ENCODE measurements around the gene NELL2.

NELL2 gene

DNA sequence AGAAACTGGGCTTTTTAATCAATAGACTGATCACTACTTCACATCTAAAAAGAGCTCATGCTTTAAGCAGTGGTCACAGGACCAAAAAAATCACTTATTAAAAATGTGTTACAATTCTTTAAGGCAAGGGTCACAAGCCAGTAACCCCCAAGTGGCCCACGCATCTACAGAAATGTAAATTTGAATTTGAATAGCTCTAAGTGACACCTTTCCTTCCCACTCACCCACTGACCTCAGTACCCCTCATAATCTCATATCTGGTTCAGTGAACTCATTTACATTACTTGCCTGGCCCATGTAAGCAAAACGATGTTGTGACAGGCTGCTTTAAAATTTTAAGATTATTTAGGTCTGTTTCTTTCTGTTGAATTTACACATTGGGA, 27.4 kb downstream of the NELL2 start:
- Histone ChIP-seq H4K8ac (ENCODE audit: low read length) (no peak overlapping the region), H2AK5ac (ENCODE audit: low read length, severe bottlenecking) (no peak overlapping the region)

DNA sequence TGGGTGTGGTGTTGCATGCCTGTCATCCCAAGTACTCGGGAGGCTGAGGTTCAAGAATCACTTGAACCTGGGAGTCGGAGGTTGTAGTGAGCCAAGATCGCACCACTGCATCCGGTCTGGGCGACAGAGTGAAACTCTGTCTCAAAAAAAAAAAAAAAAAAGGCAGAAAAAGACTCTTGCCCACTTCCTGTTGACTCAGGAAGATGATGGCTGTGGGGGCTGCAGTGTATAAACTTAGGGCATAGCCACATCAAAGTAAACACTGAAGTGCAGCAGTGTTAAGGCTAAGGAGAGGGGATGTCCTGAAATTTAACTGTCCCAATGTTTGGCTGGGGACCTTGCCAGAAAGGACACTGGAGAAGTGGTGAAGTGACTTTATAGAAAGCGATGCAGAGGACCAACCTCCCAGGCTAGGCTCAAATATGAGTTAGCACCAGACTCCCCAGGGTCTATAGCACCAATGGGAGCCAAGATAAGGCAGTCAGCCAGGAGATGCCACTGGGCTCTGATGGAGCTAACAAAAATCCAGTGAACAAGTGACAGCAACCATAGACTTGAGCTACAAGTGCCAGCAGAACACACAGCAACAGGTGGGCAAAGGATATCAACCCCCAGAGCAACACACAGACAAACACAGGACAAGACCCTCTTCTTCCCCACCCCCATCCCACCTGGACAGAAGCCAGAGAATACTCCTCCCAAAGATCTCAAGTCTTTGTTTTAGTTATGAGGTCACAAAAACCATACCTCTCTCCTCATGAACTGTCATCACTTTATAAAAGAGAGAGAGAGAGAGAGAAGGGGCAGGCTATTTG, 28.0 kb downstream of the NELL2 start:
- Histone ChIP-seq H3K27ac (ENCODE audit: low read length, poor library complexity, severe bottlenecking) (no peak overlapping the region), H3K4ac (ENCODE audit: low read depth in 1 of 2, low read length in 2 of 2) (no peak overlapping the region), H3K4me3 (ENCODE audit: insufficient read depth in 1 of 2, low read depth in 1 of 2, low read length in 2 of 2) (no peak overlapping the region), H3K9ac (ENCODE audit: low read length) (no peak overlapping the region), H2AFZ (ENCODE audit: low read depth, low read length) (no peak overlapping the region), H4K91ac (ENCODE audit: low read length) (no peak overlapping the region), H4K8ac (ENCODE audit: low read length) (no peak overlapping the region), H3K79me1 (replicated peaks; ENCODE audit: low read length, poor library complexity, severe bottlenecking) (no peaks in the 10 kb centered on the region), H3K4me1 (ENCODE audit: control insufficient read depth, insufficient read depth, low read depth, low read length) (no peaks in the 10 kb centered on the region), H2BK15ac (ENCODE audit: low read depth, poor library complexity, severe bottlenecking) (no peak overlapping the region), H3K18ac (ENCODE audit: low read depth in 1 of 2, low read length in 2 of 2) (no peak overlapping the region), H3K36me3 (ENCODE audit: control insufficient read depth in 1 of 2, insufficient read depth in 2 of 2, low read depth in 1 of 2, low read length in 2 of 2) (no peaks in the 10 kb centered on the region), H3K9me3 (ENCODE audit: control insufficient read depth, low read length) (no peaks in the 10 kb centered on the region), H3K14ac (ENCODE audit: low read length in 2 of 2) (no peak overlapping the region), H3K23ac (ENCODE audit: low read length in 2 of 2) (no peak overlapping the region), H2AK5ac (ENCODE audit: low read length, severe bottlenecking) (no peak overlapping the region), H2BK5ac (ENCODE audit: low read depth, low read length, poor library complexity, severe bottlenecking) (no peak overlapping the region), H2BK120ac (ENCODE audit: low read depth, low read length) (no peak overlapping the region), H3K27me3 (ENCODE audit: control insufficient read depth in 1 of 2, insufficient read depth in 1 of 2, low read length in 2 of 2) (no peaks in the 10 kb centered on the region), H3K4me2 (ENCODE audit: low read length, poor library complexity, severe bottlenecking) (no peak overlapping the region), H2BK12ac (ENCODE audit: low read length in 2 of 2) (no peak overlapping the region)
- WGBS: 63% methylated on average over 6 of the region's 6 CpGs
- DNase-seq: no peak

More for the DNA sequence above, 27.4 kb downstream of the NELL2 start:
- Histone ChIP-seq H2AFZ (ENCODE audit: low read depth, low read length) (no peak overlapping the region), H3K23ac (ENCODE audit: low read length in 2 of 2) (no peak overlapping the region), H3K79me1 (replicated peaks; ENCODE audit: low read length, poor library complexity, severe bottlenecking) (no peaks in the 10 kb centered on the region), H2BK12ac (ENCODE audit: low read length in 2 of 2) (no peak overlapping the region), H2BK15ac (ENCODE audit: low read depth, poor library complexity, severe bottlenecking) (no peak overlapping the region), H3K4me3 (ENCODE audit: insufficient read depth in 1 of 2, low read depth in 1 of 2, low read length in 2 of 2) (no peak overlapping the region), H2BK120ac (ENCODE audit: low read depth, low read length) (no peak overlapping the region), H4K91ac (ENCODE audit: low read length) (no peak overlapping the region), H3K4me2 (ENCODE audit: low read length, poor library complexity, severe bottlenecking) (no peak overlapping the region), H3K4me1 (ENCODE audit: control insufficient read depth, insufficient read depth, low read depth, low read length) (no peaks in the 10 kb centered on the region), H3K4ac (ENCODE audit: low read depth in 1 of 2, low read length in 2 of 2) (no peak overlapping the region), H3K18ac (ENCODE audit: low read depth in 1 of 2, low read length in 2 of 2) (no peak overlapping the region), H3K14ac (ENCODE audit: low read length in 2 of 2) (no peak overlapping the region), H2BK5ac (ENCODE audit: low read depth, low read length, poor library complexity, severe bottlenecking) (no peak overlapping the region), H3K9ac (ENCODE audit: low read length) (no peak overlapping the region), H3K27ac (ENCODE audit: low read length, poor library complexity, severe bottlenecking) (no peak overlapping the region), H3K36me3 (ENCODE audit: control insufficient read depth in 1 of 2, insufficient read depth in 2 of 2, low read depth in 1 of 2, low read length in 2 of 2) (no peaks in the 10 kb centered on the region), H3K27me3 (ENCODE audit: control insufficient read depth in 1 of 2, insufficient read depth in 1 of 2, low read length in 2 of 2) (no peaks in the 10 kb centered on the region), H3K9me3 (ENCODE audit: control insufficient read depth, low read length) (no peaks in the 10 kb centered on the region)
- WGBS: 56% methylated on average over 1 of the region's 2 CpGs
- DNase-seq: no peak

GRCh38 chr12:44847403-44847802, 28.7 kb downstream of the NELL2 start:
- WGBS: no CpG with 5 or more reads among the region's 1 CpG

DNA sequence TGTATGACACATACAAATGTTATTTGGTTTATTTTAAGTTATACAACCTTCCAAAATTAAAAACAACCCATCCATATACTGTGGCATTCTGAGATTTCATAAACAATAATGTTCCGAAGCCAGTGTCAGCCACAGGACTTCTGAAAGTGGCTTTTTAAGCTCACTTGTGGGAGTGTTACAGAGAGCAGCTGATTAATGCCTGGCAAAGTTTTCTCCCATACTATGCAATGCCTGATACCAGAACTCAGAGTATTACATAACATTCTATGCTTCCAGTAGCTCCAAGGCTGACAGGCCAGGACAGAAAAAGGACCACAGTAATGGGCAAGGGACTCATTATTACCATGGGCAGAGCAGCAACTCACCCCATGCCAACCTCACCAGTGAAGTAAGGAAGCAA, 29.3 kb downstream of the NELL2 start:
- H3K27me3 ChIP-seq (ENCODE audit: control insufficient read depth in 1 of 2, insufficient read depth in 1 of 2, low read length in 2 of 2): no peaks in the 10 kb centered on the region
- H3K23ac ChIP-seq (ENCODE audit: low read length in 2 of 2): no peak overlapping the region
- no peak overlapping the region for H2BK15ac ChIP-seq (ENCODE audit: low read depth, poor library complexity, severe bottlenecking)
- H3K9ac ChIP-seq (ENCODE audit: low read length): no peak overlapping the region
- no peaks in the 10 kb centered on the region for H3K4me1 ChIP-seq (ENCODE audit: control insufficient read depth, insufficient read depth, low read depth, low read length)
- no peak overlapping the region for H3K27ac ChIP-seq (ENCODE audit: low read length, poor library complexity, severe bottlenecking)
- 89% methylated on average over 1 of the region's 1 CpG for WGBS
- no peak overlapping the region for H3K14ac ChIP-seq (ENCODE audit: low read length in 2 of 2)
- H3K18ac ChIP-seq (ENCODE audit: low read depth in 1 of 2, low read length in 2 of 2): no peak overlapping the region
- no peaks in the 10 kb centered on the region for H3K36me3 ChIP-seq (ENCODE audit: control insufficient read depth in 1 of 2, insufficient read depth in 2 of 2, low read depth in 1 of 2, low read length in 2 of 2)
- no peak overlapping the region for H3K4ac ChIP-seq (ENCODE audit: low read depth in 1 of 2, low read length in 2 of 2)
- no peak overlapping the region for H3K4me2 ChIP-seq (ENCODE audit: low read length, poor library complexity, severe bottlenecking)
- no peak overlapping the region for H2AFZ ChIP-seq (ENCODE audit: low read depth, low read length)
- no peak overlapping the region for H2BK5ac ChIP-seq (ENCODE audit: low read depth, low read length, poor library complexity, severe bottlenecking)
- no peak overlapping the region for H4K8ac ChIP-seq (ENCODE audit: low read length)
- no peak overlapping the region for H2BK120ac ChIP-seq (ENCODE audit: low read depth, low read length)
- no peaks in the 10 kb centered on the region for H3K79me1 ChIP-seq (replicated peaks; ENCODE audit: low read length, poor library complexity, severe bottlenecking)
- no peak overlapping the region for H2BK12ac ChIP-seq (ENCODE audit: low read length in 2 of 2)
- DNase-seq: no peak
- H3K9me3 ChIP-seq (ENCODE audit: control insufficient read depth, low read length): no peaks in the 10 kb centered on the region
- H2AK5ac ChIP-seq (ENCODE audit: low read length, severe bottlenecking): no peak overlapping the region
- no peak overlapping the region for H3K4me3 ChIP-seq (ENCODE audit: insufficient read depth in 1 of 2, low read depth in 1 of 2, low read length in 2 of 2)
- no peak overlapping the region for H4K91ac ChIP-seq (ENCODE audit: low read length)

More at GRCh38 chr12:44847403-44847802, 28.7 kb downstream of the NELL2 start:
- Histone ChIP-seq H2BK120ac (ENCODE audit: low read depth, low read length) (no peak overlapping the region), H3K9me3 (ENCODE audit: control insufficient read depth, low read length) (no peaks in the 10 kb centered on the region), H3K4me3 (ENCODE audit: insufficient read depth in 1 of 2, low read depth in 1 of 2, low read length in 2 of 2) (no peak overlapping the region), H3K23ac (ENCODE audit: low read length in 2 of 2) (no peak overlapping the region), H4K8ac (ENCODE audit: low read length) (no peak overlapping the region), H2BK12ac (ENCODE audit: low read length in 2 of 2) (no peak overlapping the region), H3K27ac (ENCODE audit: low read length, poor library complexity, severe bottlenecking) (no peak overlapping the region), H3K27me3 (ENCODE audit: control insufficient read depth in 1 of 2, insufficient read depth in 1 of 2, low read length in 2 of 2) (no peaks in the 10 kb centered on the region), H3K9ac (ENCODE audit: low read length) (no peak overlapping the region), H3K4me2 (ENCODE audit: low read length, poor library complexity, severe bottlenecking) (no peak overlapping the region), H2BK5ac (ENCODE audit: low read depth, low read length, poor library complexity, severe bottlenecking) (no peak overlapping the region), H3K14ac (ENCODE audit: low read length in 2 of 2) (no peak overlapping the region), H3K4ac (ENCODE audit: low read depth in 1 of 2, low read length in 2 of 2) (no peak overlapping the region), H2AFZ (ENCODE audit: low read depth, low read length) (no peak overlapping the region), H3K79me1 (replicated peaks; ENCODE audit: low read length, poor library complexity, severe bottlenecking) (no peaks in the 10 kb centered on the region), H3K18ac (ENCODE audit: low read depth in 1 of 2, low read length in 2 of 2) (no peak overlapping the region), H3K4me1 (ENCODE audit: control insufficient read depth, insufficient read depth, low read depth, low read length) (no peaks in the 10 kb centered on the region), H2BK15ac (ENCODE audit: low read depth, poor library complexity, severe bottlenecking) (no peak overlapping the region), H3K36me3 (ENCODE audit: control insufficient read depth in 1 of 2, insufficient read depth in 2 of 2, low read depth in 1 of 2, low read length in 2 of 2) (no peaks in the 10 kb centered on the region), H4K91ac (ENCODE audit: low read length) (no peak overlapping the region), H2AK5ac (ENCODE audit: low read length, severe bottlenecking) (no peak overlapping the region)
- DNase-seq: no peak

All from mesenchymal stem cell (in vitro differentiated cells and primary cell).